GM12878 (cell line): ENCODE data around the gene PSMC3IP. TPM values are rescaled to one million over a fixed set of nuclear protein-coding genes. Genes with fewer than 3 reads are reported as not detected.

Experiments
- ATF7 ChIP-seq: fragments of 450-650 bp; IDR thresholded peaks from 2 replicates; pipeline ENCODE4 v1.6.1; 2016; ENCODE audit warnings: low read depth, mild to moderate bottlenecking
- CBX3 ChIP-seq: fragments of 200-600 bp; sonication (generic); IDR thresholded peaks from 2 replicates; pipeline ENCODE4 v1.6.1; 2016; ENCODE audit warnings: low read depth, borderline replicate concordance
- CREM ChIP-seq: IDR thresholded peaks from 2 replicates; pipeline ENCODE4 v1.6.1; 2014; ENCODE audit warnings: antibody characterized with exemption, low read depth
- CTCF ChIP-seq, 3 experiments: IDR thresholded peaks in 2 of 3; conservative IDR thresholded peaks in 1 of 3; 2 replicates each; pipeline ENCODE4 v1.5.1; 2011; ENCODE audit warnings: low read depth in 3 of 3, low read length in 3 of 3, mild to moderate bottlenecking in 3 of 3, control low read depth in 2 of 3, moderate library complexity in 2 of 3, inconsistent platforms in 1 of 3, mixed read lengths in 1 of 3; ENCODE audit not compliant: control insufficient read depth in 2 of 3, insufficient read depth in 1 of 3; ENCODE audit errors: extremely low read depth in 1 of 3
- CUX1 ChIP-seq: IDR thresholded peaks from 2 replicates; pipeline ENCODE4 v1.6.1; 2012; ENCODE audit warnings: improper control_type of control experiment, low read depth, low read length; ENCODE audit not compliant: insufficient replicate concordance
- DPF2 ChIP-seq: fragments of 450-650 bp; IDR thresholded peaks from 2 replicates; pipeline ENCODE4 v1.6.1; 2017; ENCODE audit warnings: mild to moderate bottlenecking
- E2F4 ChIP-seq: IDR thresholded peaks from 2 replicates; pipeline ENCODE4 v1.6.1; 2012; ENCODE audit warnings: low read depth, low read length, improper control_type of control experiment
- ETV6 ChIP-seq, 2 experiments: fragments of 450-650 bp in 1 of 2; IDR thresholded peaks in 1 of 2; conservative IDR thresholded peaks in 1 of 2; 2 replicates each; pipeline ENCODE4 v1.6.1; 2014; ENCODE audit warnings: antibody characterized with exemption in 1 of 2, borderline replicate concordance in 1 of 2, low read depth in 1 of 2, mild to moderate bottlenecking in 1 of 2, moderate library complexity in 1 of 2
- EZH2 ChIP-seq: IDR thresholded peaks from 2 replicates; pipeline ENCODE4 v1.6.1; 2012; ENCODE audit warnings: low read depth, mild to moderate bottlenecking, control low read depth, inconsistent platforms, low read length, borderline replicate concordance; ENCODE audit not compliant: control insufficient read depth
- FOS ChIP-seq: IDR thresholded peaks from 3 replicates; pipeline ENCODE4 v1.6.1; 2011; ENCODE audit warnings: borderline replicate concordance; ENCODE audit not compliant: insufficient read length; ENCODE audit errors: extremely low read depth
- FOXK2 ChIP-seq: fragments of 450-650 bp; IDR thresholded peaks from 2 replicates; pipeline ENCODE4 v1.6.1; 2017; ENCODE audit warnings: mild to moderate bottlenecking, moderate library complexity
- GATAD2B ChIP-seq: fragments of 450-650 bp; conservative IDR thresholded peaks from 2 replicates; pipeline ENCODE4 v1.6.1; 2017; ENCODE audit warnings: low read depth, mild to moderate bottlenecking, moderate library complexity
- HDAC2 ChIP-seq: fragments of 200-600 bp; sonication (generic); IDR thresholded peaks from 2 replicates; pipeline ENCODE4 v1.6.1; 2017
- HDGF ChIP-seq: fragments of 450-650 bp; IDR thresholded peaks from 2 replicates; pipeline ENCODE4 v1.6.1; 2016; ENCODE audit warnings: antibody characterized with exemption
- KLF5 ChIP-seq: fragments of 450-650 bp; IDR thresholded peaks from 2 replicates; pipeline ENCODE4 v1.6.1; 2014; ENCODE audit warnings: mild to moderate bottlenecking; ENCODE audit not compliant: partially characterized antibody
- LARP7 ChIP-seq: fragments of 450-650 bp; IDR thresholded peaks from 2 replicates; pipeline ENCODE4 v1.6.1; 2017; ENCODE audit warnings: mild to moderate bottlenecking
- NFIC ChIP-seq: IDR thresholded peaks from 2 replicates; pipeline ENCODE4 v1.6.1; 2012; ENCODE audit warnings: low read depth, mild to moderate bottlenecking, inconsistent platforms, low read length, moderate library complexity
- NRF1 ChIP-seq: conservative IDR thresholded peaks from 2 replicates; pipeline ENCODE4 v1.6.1; 2011; ENCODE audit warnings: mild to moderate bottlenecking, low read depth, low read length, improper control_type of control experiment
- PML ChIP-seq: IDR thresholded peaks from 2 replicates; pipeline ENCODE4 v1.6.1; 2012; ENCODE audit warnings: low read length, inconsistent platforms
- SMC3 ChIP-seq: IDR thresholded peaks from 2 replicates; pipeline ENCODE4 v1.6.1; 2011; ENCODE audit warnings: low read length, improper control_type of control experiment, borderline replicate concordance
- ZNF274 ChIP-seq: IDR thresholded peaks from one replicate; pipeline ENCODE4 v1.8.0; 2011; ENCODE audit not compliant: insufficient read length, insufficient read depth
- polyA plus RNA-seq, 11 experiments: library from polyadenylated mRNA; depleted of rRNA in 4 of 11; unstranded in 6 of 11; stranded (reverse) in 5 of 11; fragments of >200 nt; fragmentation: Nextera tagmentation in 4 of 11; fragmentation: Illumina TruSeq in 1 of 11; extraction: Ambion mirVana in 4 of 11; extraction: Trizol in 1 of 11; gene quantifications; 1 replicate in 1 of 11; 2 replicates in 10 of 11; pipeline versions ENCODE4 v1.2.1 to v1.2.3, GENCODE V29; 2011 to 2016; ENCODE audit warnings: inconsistent platforms in 2 of 11, missing spikeins in 2 of 11, low read depth in 1 of 11
- total RNA-seq, 4 experiments: library from RNA; depleted of rRNA in 3 of 4; stranded (reverse); fragments of >200 nt in 3 of 4; fragmentation: Illumina TruSeq in 1 of 4; extraction: Trizol in 1 of 4; gene quantifications; 2 replicates each; pipeline versions ENCODE4 v1.2.1 to v1.2.3, GENCODE V29; 2013 to 2021

PSMC3IP gene
- total and polyA plus RNA-seq, 10 of the 15 experiments (the other 5 are each of a cell fraction or from before 2014, with no cell fraction given) = 6.8 to 34.5 (median 17.7) TPM

- TF ChIP-seq DPF2 (peak; percentile 63), LARP7 (0 out of 2 replicates have a peak, but pooled peaks have one; percentile 70), FOXK2 (peak; percentile 71), PML (peak; percentile 55; the same call in 1 of the 2 replicates), EZH2 (no peak), CUX1 (no peak), E2F4 (no peak), CTCF (IDR thresholded peaks at IDR 0.05 in 2 of 3, conservative IDR thresholded peaks at IDR 0.05 in 1 of 3; ENCODE audit: control insufficient read depth in 2 of 3, extremely low read depth in 1 of 3, insufficient read depth in 1 of 3, low read depth in 3 of 3, low read length in 3 of 3) (no peak), NFIC (peak; percentile 52; the same call in 1 of the 2 replicates), CBX3 (no peak), SMC3 (no peak), NRF1 (no peak), FOS (no peak), GATAD2B (peak; percentile 51; the same call in 1 of the 2 replicates), ATF7 (peak; percentile 45; the same call in 1 of the 2 replicates), CREM (peak; percentile 63), HDAC2 (no peak), KLF5 (no peak), HDGF (no peak), ZNF274 (no peak), ETV6 (conservative IDR thresholded peaks at IDR 0.05 in 1 of 2, IDR thresholded peaks at IDR 0.05 in 1 of 2; ENCODE audit: borderline replicate concordance in 1 of 2, low read depth in 1 of 2) (peak in 1 of 2 experiments; percentile 41; a peak in 1 of 4 replicates)
These were observed 15.6 kb downstream of the PSMC3IP start, which contains the start of gene COASY (continued) for GRCh38 chr17:42561897-42562387.
